ENCODE measurements around the gene PALM. TPM values are rescaled to one million over a fixed set of nuclear protein-coding genes. Genes with fewer than 3 reads are reported as not detected.

Gene PALM
- total RNA-seq, 1 experiment from 2014 or later, result not detected

GRCh38 chr19:751501-752341, 43.0 kb downstream of the PALM start:
- H3K9me3 ChIP-seq (replicated peaks), result peaks cover 10% of the 10 kb centered on the region
- H3K27me3 ChIP-seq (replicated peaks), result no peaks in the 10 kb centered on the region
- no peak overlapping the region for H3K4me3 ChIP-seq
- H3K27ac ChIP-seq, result peak overlapping the region; percentile 39
- peaks cover 26% of the 10 kb centered on the region for H3K4me1 ChIP-seq (replicated peaks)
- DNase-seq (ENCODE audit: low read depth in 1 of 2, low spot score in 2 of 2), result peak; percentile 43 to 76
- H3K36me3 ChIP-seq, result no peaks in the 10 kb centered on the region

- peak overlapping the region; percentile 69 for H3K27ac ChIP-seq
- H3K4me3 ChIP-seq, result no peak overlapping the region
- H3K36me3 ChIP-seq, result no peaks in the 10 kb centered on the region
- DNase-seq (ENCODE audit: low read depth in 1 of 2, low spot score in 2 of 2), result peak; percentile 55 to 79
- H3K4me1 ChIP-seq (replicated peaks), result peaks cover 26% of the 10 kb centered on the region
- peaks cover 4% of the 10 kb centered on the region for H3K9me3 ChIP-seq (replicated peaks)
- no peaks in the 10 kb centered on the region for H3K27me3 ChIP-seq (replicated peaks)
These were observed 44.1 kb downstream of the PALM start for GRCh38 chr19:752652-753517.

DNA sequence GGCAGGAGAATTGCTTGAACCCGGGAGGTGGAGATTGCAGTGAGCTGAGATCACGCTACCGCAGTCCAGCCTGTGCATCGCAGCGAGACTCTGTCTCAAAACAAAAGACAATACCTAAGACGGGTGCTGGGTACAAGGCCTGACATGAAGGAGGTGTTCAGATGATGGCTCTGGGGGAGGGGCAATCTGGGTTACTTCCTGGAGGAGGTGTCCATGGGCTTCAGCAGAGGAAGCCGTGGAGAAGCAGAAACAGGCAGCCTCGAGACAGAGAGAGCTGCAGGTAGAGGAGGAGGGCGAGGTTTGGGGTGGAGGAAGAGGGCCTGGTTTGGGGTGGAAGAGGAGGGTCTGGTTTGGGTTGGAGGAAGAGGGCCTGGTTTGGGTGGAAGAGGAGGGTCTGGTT, 45.8 kb downstream of the PALM start:
- Histone ChIP-seq H3K9me3 (replicated peaks) (0 out of 2 replicates have a peak, but pooled peaks cover 4% of the 10 kb centered on the region), H3K4me1 (replicated peaks) (peaks cover 26% of the 10 kb centered on the region), H3K27ac (no peak overlapping the region), H3K36me3 (no peaks in the 10 kb centered on the region), H3K27me3 (replicated peaks) (no peaks in the 10 kb centered on the region), H3K4me3 (no peak overlapping the region)
- no peak for DNase-seq (ENCODE audit: low read depth in 1 of 2, low spot score in 2 of 2)

DNA sequence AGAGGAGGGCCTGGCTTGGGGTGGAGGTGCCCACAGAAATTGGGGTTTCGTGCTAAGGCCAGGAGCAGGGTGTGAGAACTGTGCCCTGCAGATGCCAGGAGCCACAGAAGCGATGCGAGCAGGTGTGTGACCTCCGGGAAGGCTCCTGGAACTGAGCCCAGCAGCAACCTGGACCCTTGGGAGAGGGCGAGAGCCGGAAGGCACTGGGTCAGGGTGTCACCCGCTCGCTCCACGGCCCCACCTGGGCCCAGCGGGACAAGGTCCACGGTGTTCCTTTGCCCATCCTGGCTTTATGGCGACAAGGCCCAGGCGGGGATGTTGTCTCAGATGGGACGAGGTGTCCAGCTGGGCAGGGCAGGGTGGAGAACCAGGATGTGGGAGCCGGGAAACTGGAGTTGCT, 46.3 kb downstream of the PALM start:
- Histone ChIP-seq H3K36me3 (no peaks in the 10 kb centered on the region), H3K4me1 (replicated peaks) (peaks cover 26% of the 10 kb centered on the region), H3K4me3 (no peak overlapping the region), H3K27me3 (replicated peaks) (no peaks in the 10 kb centered on the region), H3K27ac (no peak overlapping the region), H3K9me3 (replicated peaks) (0 out of 2 replicates have a peak, but pooled peaks cover 4% of the 10 kb centered on the region)
- DNase-seq (ENCODE audit: low read depth in 1 of 2, low spot score in 2 of 2), result no peak

- H3K9me3 ChIP-seq (replicated peaks), result 0 out of 2 replicates have a peak, but pooled peaks cover 4% of the 10 kb centered on the region
- no peak for DNase-seq (ENCODE audit: low read depth in 1 of 2, low spot score in 2 of 2)
- no peak overlapping the region for H3K27ac ChIP-seq
- no peak overlapping the region for H3K4me3 ChIP-seq
- no peaks in the 10 kb centered on the region for H3K36me3 ChIP-seq
- peaks cover 24% of the 10 kb centered on the region for H3K4me1 ChIP-seq (replicated peaks)
- no peaks in the 10 kb centered on the region for H3K27me3 ChIP-seq (replicated peaks)
These were observed 47.5 kb downstream of the PALM start for GRCh38 chr19:756236-756635.

- H3K27ac ChIP-seq, result no peak overlapping the region
- no peak for DNase-seq (ENCODE audit: low read depth in 1 of 2, low spot score in 2 of 2)
- H3K4me3 ChIP-seq, result no peak overlapping the region
- no peaks in the 10 kb centered on the region for H3K27me3 ChIP-seq (replicated peaks)
- peaks cover 15% of the 10 kb centered on the region for H3K4me1 ChIP-seq (replicated peaks)
- H3K36me3 ChIP-seq, result no peaks in the 10 kb centered on the region
- H3K9me3 ChIP-seq (replicated peaks), result 0 out of 2 replicates have a peak, but pooled peaks cover 4% of the 10 kb centered on the region
These were observed 48.3 kb downstream of the PALM start for GRCh38 chr19:756821-757688.

DNA sequence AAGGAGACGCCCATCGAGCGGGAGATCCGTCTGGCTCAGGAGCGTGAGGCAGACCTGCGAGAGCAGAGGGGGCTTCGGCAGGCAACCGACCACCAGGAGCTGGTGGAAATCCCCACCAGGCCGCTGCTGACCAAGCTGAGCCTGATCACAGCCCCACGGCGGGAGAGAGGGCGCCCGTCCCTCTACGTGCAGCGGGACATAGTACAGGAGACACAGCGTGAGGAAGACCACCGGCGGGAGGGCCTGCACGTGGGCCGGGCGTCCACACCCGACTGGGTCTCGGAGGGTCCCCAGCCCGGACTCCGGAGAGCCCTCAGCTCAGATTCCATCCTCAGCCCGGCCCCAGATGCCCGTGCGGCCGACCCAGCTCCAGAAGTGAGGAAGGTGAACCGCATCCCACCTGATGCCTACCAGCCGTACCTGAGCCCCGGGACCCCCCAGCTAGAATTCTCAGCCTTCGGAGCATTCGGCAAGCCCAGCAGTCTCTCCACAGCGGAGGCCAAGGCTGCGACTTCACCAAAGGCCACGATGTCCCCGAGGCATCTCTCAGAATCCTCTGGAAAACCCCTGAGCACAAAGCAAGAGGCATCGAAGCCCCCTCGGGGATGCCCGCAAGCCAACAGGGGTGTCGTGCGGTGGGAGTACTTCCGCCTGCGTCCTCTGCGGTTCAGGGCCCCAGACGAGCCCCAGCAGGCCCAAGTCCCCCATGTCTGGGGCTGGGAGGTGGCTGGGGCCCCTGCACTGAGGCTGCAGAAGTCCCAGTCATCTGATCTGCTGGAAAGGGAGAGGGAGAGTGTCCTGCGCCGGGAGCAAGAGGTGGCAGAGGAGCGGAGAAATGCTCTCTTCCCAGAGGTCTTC, 49.3 kb downstream of the PALM start:
- Histone ChIP-seq H3K27ac (no peak overlapping the region), H3K36me3 (no peaks in the 10 kb centered on the region), H3K4me1 (replicated peaks) (peaks cover 9% of the 10 kb centered on the region), H3K9me3 (replicated peaks) (0 out of 2 replicates have a peak, but pooled peaks cover 4% of the 10 kb centered on the region), H3K27me3 (replicated peaks) (no peaks in the 10 kb centered on the region), H3K4me3 (no peak overlapping the region)
- DNase-seq (ENCODE audit: low read depth in 1 of 2, low spot score in 2 of 2), result no peak

GRCh38 chr19:763181-763580, 54.4 kb downstream of the PALM start:
- no peak for DNase-seq (ENCODE audit: low read depth in 1 of 2, low spot score in 2 of 2)
- Histone ChIP-seq H3K9me3 (replicated peaks) (0 out of 2 replicates have a peak, but pooled peaks cover under 1% of the 10 kb centered on the region), H3K4me1 (replicated peaks) (peaks cover 4% of the 10 kb centered on the region)

DNA sequence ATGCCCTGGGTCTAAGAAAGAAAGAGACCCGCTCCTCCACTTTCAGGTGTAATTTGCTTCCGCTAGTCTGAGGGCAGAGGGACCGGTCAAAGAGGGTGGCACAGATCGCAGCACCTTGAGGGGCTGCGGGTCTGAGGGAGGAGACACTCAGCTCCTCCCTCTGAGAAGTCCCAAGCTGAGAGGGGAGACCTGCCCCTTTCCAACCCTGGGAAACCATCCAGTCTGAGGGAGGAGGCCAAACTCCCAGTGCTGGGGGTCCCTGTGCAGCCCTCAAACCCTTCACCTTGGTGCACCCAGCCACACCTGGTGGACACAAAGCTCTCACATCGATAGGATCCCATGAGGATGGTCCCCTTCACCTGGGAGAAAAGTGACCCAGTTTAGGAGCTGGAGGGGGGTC, 55.1 kb downstream of the PALM start:
- no peak overlapping the region for H3K4me3 ChIP-seq
- H3K4me1 ChIP-seq (replicated peaks), result peaks cover 9% of the 10 kb centered on the region
- no peaks in the 10 kb centered on the region for H3K9me3 ChIP-seq (replicated peaks)
- no peak overlapping the region for H3K27ac ChIP-seq
- no peak for DNase-seq (ENCODE audit: low read depth in 1 of 2, low spot score in 2 of 2)
- H3K36me3 ChIP-seq, result no peaks in the 10 kb centered on the region
- H3K27me3 ChIP-seq (replicated peaks), result no peaks in the 10 kb centered on the region

More at GRCh38 chr19:763181-763580, 54.4 kb downstream of the PALM start:
- H3K27me3 ChIP-seq (replicated peaks), result no peaks in the 10 kb centered on the region
- no peak overlapping the region for H3K27ac ChIP-seq
- no peak overlapping the region for H3K4me3 ChIP-seq
- no peaks in the 10 kb centered on the region for H3K36me3 ChIP-seq

DNA sequence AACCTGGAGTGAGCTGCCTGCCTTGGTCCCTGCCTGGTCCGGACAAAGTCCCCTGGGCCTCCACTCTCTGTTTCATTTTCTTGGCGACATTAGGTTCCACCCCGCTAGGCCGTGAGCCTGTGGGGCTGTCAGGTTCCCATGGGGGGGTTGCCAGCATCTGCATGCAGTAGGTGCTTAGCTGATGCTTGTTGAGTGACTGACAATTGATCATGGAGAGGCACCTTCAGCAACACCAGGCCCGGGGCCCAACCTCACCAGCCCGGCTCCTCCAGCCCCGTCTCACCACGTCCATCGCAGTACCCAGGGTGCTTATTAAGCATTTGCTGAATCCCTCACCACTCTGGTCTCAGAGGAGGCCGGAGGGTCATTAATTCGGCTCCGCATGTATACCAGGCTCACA, 55.6 kb downstream of the PALM start:
- no peaks in the 10 kb centered on the region for H3K27me3 ChIP-seq (replicated peaks)
- no peak overlapping the region for H3K4me3 ChIP-seq
- H3K27ac ChIP-seq, result no peak overlapping the region
- DNase-seq (ENCODE audit: low read depth in 1 of 2, low spot score in 2 of 2), result no peak
- H3K4me1 ChIP-seq (replicated peaks), result peaks cover 12% of the 10 kb centered on the region
- H3K36me3 ChIP-seq, result no peaks in the 10 kb centered on the region
- H3K9me3 ChIP-seq (replicated peaks), result no peaks in the 10 kb centered on the region

DNA sequence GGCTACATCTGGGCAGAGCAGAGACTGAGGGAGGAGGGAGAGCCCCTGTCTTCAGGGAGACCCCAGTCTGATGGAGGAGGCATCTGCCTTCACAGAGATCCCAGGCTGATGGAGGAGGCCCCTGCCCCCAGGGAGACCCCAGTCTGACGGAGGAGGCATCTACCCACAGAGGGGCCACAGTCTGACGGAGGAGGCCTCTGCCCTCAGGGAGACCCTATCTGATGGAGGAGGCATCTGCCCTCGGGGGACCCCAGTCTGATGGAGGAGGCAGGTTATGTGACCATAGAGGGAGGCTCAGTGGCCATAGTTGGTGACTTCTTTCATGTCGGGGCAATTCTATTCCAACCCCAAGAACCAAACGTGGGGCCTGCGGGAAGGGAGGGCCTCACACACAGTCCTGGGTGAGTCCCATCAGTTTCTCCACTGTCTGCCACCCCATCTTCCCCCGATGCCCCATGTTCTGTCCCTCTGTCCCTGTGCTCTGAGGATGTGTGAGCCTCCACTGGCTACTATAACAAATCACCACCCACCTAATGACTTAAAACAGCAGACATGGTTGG, 56.5 kb downstream of the PALM start:
- Histone ChIP-seq H3K27ac (no peak overlapping the region), H3K27me3 (replicated peaks) (no peaks in the 10 kb centered on the region), H3K4me1 (replicated peaks) (peaks cover 19% of the 10 kb centered on the region), H3K36me3 (no peaks in the 10 kb centered on the region), H3K9me3 (replicated peaks) (no peaks in the 10 kb centered on the region), H3K4me3 (no peak overlapping the region)
- DNase-seq (ENCODE audit: low read depth in 1 of 2, low spot score in 2 of 2), result no peak

DNA sequence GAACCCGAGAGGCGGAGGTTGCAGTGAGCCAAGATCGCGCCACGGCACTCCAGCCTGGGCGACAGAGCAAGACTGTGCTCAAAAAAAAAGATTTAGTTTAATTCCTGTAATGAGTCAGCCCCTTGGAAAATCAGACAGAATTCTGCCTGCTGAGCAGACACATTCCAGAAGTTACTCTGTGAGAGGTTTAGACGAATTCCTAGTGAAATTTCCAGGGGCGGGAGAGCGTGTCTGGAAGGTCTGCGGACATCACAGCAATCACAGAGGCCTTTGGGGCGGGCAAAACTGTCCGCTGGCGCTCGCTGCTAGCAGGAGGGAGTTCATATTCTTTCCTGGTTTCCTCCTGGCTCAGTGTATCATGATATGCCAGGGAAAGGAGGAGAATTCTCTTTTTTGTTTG, 59.7 kb downstream of the PALM start:
- no peaks in the 10 kb centered on the region for H3K9me3 ChIP-seq (replicated peaks)
- DNase-seq (ENCODE audit: low read depth in 1 of 2, low spot score in 2 of 2), result peak; percentile 88 to 91
- no peaks in the 10 kb centered on the region for H3K27me3 ChIP-seq (replicated peaks)
- no peak overlapping the region for H3K4me3 ChIP-seq
- H3K27ac ChIP-seq, result peak overlapping the region; percentile 36
- peaks cover 26% of the 10 kb centered on the region for H3K4me1 ChIP-seq (replicated peaks)
- no peaks in the 10 kb centered on the region for H3K36me3 ChIP-seq
